ENCODE results near the gene MECR.

DNA sequence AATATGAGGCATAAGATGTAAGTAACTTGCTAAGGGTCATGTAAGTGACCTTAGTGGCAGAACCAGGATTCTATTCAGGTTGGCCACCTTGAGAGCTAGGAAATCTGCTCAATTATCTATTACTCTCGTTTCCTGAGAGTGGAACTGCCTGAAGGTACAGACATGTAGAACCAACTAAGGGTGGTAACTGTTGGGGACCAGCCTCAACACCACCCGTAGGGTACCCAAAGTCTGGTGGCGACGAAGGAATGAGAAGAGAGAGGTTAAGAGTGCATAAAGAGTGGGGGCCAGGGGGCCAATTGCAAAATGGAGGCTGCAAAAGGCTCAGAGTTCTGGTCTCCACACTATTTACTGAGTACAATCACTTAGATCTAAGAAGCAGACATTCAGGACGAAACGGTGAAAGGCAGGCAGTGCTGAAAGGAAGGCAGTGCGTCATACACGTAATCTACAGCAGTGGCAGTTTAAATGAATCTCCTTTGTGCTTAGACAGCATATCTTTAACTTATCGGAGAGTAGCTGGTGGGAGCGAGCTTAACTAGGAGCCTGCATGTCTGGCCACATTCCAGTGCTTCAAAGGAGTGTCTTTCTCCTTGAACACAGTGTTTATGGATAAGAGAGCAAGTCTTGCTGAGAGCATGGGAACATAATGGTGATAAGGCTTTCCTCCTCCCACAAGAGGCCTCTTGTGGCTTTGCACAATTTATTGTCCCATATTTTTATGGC lies 74.0 kb downstream of the MECR start:
- TF ChIP-seq, protein P1, sequence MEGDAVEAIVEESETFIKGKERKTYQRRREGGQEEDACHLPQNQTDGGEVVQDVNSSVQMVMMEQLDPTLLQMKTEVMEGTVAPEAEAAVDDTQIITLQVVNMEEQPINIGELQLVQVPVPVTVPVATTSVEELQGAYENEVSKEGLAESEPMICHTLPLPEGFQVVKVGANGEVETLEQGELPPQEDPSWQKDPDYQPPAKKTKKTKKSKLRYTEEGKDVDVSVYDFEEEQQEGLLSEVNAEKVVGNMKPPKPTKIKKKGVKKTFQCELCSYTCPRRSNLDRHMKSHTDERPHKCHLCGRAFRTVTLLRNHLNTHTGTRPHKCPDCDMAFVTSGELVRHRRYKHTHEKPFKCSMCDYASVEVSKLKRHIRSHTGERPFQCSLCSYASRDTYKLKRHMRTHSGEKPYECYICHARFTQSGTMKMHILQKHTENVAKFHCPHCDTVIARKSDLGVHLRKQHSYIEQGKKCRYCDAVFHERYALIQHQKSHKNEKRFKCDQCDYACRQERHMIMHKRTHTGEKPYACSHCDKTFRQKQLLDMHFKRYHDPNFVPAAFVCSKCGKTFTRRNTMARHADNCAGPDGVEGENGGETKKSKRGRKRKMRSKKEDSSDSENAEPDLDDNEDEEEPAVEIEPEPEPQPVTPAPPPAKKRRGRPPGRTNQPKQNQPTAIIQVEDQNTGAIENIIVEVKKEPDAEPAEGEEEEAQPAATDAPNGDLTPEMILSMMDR (IDR thresholded peaks at IDR 0.05) = no peak
- TF ChIP-seq ZFX (IDR thresholded peaks at IDR 0.05; ENCODE audit: borderline replicate concordance) = no peak

Measured in 22Rv1 (cell line).